HEK293 (cell line): ENCODE data around the gene NBPF11.
"Not testable (repeated sequence)": the region's sequence is repeated elsewhere in the genome, so short reads cannot be mapped to it uniquely, and the experiment has no call there.

ENCODE experiments used
- KLF16 ChIP-seq: fragments of 450-650 bp; formaldehyde crosslinking; IDR thresholded peaks from 2 replicates; pipeline ENCODE4 v1.5.1; 2017; ENCODE audit warnings: missing biosample characterization, missing genetic modification characterization
- YY1 ChIP-seq: fragments of 450-650 bp; formaldehyde crosslinking; IDR thresholded peaks from 2 replicates; pipeline ENCODE4 v1.5.1; 2018; ENCODE audit warnings: missing biosample characterization, missing genetic modification characterization
- ZFP69B ChIP-seq: fragments of 450-650 bp; formaldehyde crosslinking; IDR thresholded peaks from 2 replicates; pipeline ENCODE4 v1.5.1; 2016; ENCODE audit warnings: missing biosample characterization, missing genetic modification characterization
- ZNF140 ChIP-seq: fragments of 450-650 bp; formaldehyde crosslinking; IDR thresholded peaks from 2 replicates; pipeline ENCODE4 v1.5.1; 2016; ENCODE audit warnings: missing biosample characterization, missing genetic modification characterization
- ZNF146 ChIP-seq: fragments of 450-650 bp; formaldehyde crosslinking; IDR thresholded peaks from 2 replicates; pipeline ENCODE4 v1.5.1; 2016; ENCODE audit warnings: missing biosample characterization, missing genetic modification characterization
- ZNF366 ChIP-seq: fragments of 450-650 bp; formaldehyde crosslinking; conservative IDR thresholded peaks from 2 replicates; pipeline ENCODE4 v1.5.1; 2016; ENCODE audit warnings: missing biosample characterization, missing genetic modification characterization
- ZNF600 ChIP-seq: fragments of 450-650 bp; formaldehyde crosslinking; IDR thresholded peaks from 2 replicates; pipeline ENCODE4 v1.5.1; 2016; ENCODE audit warnings: missing biosample characterization, missing genetic modification characterization
- ZNF768 ChIP-seq: fragments of 450-650 bp; formaldehyde crosslinking; IDR thresholded peaks from 2 replicates; pipeline ENCODE4 v1.5.1; 2018; ENCODE audit warnings: missing biosample characterization, mild to moderate bottlenecking, missing genetic modification characterization
- TF ChIP-seq, protein P1 (sequence below): fragments of 450-650 bp; formaldehyde crosslinking; IDR thresholded peaks from 2 replicates; pipeline ENCODE4 v1.5.1; 2016; ENCODE audit warnings: missing biosample characterization, missing genetic modification characterization
- TF ChIP-seq, protein P2 (sequence below): fragments of 450-650 bp; formaldehyde crosslinking; IDR thresholded peaks from 2 replicates; pipeline ENCODE4 v1.5.1; 2017; ENCODE audit warnings: missing biosample characterization, missing genetic modification characterization
- TF ChIP-seq, protein P3 (sequence below): fragments of 450-650 bp; formaldehyde crosslinking; IDR thresholded peaks from 2 replicates; pipeline ENCODE4 v1.5.1; 2016; ENCODE audit warnings: missing biosample characterization, missing genetic modification characterization, low read depth

DNA sequence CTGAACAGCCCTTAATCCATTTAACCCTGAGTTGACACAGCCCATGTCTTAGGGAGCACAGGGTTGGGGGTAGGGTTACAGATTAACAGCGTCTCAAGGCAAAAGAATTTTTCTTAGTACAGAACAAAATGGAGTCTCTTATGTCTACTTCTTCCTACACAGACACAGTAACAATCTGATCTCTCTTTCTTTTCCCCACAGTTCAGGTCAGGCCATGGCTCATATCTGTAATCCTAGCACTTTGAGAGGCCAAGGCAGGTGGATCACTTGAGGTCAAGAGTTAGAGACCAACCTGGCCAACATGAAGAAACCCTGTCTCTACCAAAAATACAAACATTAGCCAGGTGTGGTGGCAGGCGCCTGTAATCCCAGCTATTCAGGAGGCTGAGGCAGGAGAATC is 13.5 kb downstream of the NBPF11 start:
- not testable (repeated sequence) for TF ChIP-seq ZNF146 (tag by site-specific recombination); ZNF600 (tag by site-specific recombination); ZNF140; ZNF366; KLF16; YY1 (tag by site-specific recombination); ZNF768 (tag by site-specific recombination); ZFP69B (tag by site-specific recombination)
- TF ChIP-seq, protein P1, sequence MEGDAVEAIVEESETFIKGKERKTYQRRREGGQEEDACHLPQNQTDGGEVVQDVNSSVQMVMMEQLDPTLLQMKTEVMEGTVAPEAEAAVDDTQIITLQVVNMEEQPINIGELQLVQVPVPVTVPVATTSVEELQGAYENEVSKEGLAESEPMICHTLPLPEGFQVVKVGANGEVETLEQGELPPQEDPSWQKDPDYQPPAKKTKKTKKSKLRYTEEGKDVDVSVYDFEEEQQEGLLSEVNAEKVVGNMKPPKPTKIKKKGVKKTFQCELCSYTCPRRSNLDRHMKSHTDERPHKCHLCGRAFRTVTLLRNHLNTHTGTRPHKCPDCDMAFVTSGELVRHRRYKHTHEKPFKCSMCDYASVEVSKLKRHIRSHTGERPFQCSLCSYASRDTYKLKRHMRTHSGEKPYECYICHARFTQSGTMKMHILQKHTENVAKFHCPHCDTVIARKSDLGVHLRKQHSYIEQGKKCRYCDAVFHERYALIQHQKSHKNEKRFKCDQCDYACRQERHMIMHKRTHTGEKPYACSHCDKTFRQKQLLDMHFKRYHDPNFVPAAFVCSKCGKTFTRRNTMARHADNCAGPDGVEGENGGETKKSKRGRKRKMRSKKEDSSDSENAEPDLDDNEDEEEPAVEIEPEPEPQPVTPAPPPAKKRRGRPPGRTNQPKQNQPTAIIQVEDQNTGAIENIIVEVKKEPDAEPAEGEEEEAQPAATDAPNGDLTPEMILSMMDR (tag by site-specific recombination), result not testable (repeated sequence)
- TF ChIP-seq, protein P2, sequence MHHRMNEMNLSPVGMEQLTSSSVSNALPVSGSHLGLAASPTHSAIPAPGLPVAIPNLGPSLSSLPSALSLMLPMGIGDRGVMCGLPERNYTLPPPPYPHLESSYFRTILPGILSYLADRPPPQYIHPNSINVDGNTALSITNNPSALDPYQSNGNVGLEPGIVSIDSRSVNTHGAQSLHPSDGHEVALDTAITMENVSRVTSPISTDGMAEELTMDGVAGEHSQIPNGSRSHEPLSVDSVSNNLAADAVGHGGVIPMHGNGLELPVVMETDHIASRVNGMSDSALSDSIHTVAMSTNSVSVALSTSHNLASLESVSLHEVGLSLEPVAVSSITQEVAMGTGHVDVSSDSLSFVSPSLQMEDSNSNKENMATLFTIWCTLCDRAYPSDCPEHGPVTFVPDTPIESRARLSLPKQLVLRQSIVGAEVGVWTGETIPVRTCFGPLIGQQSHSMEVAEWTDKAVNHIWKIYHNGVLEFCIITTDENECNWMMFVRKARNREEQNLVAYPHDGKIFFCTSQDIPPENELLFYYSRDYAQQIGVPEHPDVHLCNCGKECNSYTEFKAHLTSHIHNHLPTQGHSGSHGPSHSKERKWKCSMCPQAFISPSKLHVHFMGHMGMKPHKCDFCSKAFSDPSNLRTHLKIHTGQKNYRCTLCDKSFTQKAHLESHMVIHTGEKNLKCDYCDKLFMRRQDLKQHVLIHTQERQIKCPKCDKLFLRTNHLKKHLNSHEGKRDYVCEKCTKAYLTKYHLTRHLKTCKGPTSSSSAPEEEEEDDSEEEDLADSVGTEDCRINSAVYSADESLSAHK (tag by site-specific recombination), result not testable (repeated sequence)
- TF ChIP-seq, protein P3, sequence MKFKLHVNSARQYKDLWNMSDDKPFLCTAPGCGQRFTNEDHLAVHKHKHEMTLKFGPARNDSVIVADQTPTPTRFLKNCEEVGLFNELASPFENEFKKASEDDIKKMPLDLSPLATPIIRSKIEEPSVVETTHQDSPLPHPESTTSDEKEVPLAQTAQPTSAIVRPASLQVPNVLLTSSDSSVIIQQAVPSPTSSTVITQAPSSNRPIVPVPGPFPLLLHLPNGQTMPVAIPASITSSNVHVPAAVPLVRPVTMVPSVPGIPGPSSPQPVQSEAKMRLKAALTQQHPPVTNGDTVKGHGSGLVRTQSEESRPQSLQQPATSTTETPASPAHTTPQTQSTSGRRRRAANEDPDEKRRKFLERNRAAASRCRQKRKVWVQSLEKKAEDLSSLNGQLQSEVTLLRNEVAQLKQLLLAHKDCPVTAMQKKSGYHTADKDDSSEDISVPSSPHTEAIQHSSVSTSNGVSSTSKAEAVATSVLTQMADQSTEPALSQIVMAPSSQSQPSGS, result not testable (repeated sequence)
